GM19043 (cell line): ENCODE measurements around the gene FCMR.

Source experiments
- ATAC-seq: cut with Tn5 transposase; IDR thresholded peaks from one replicate; pipeline ENCODE4 v1.9.1; 2021; ENCODE audit warnings: low read depth; ENCODE audit not compliant: unreplicated experiment

FCMR gene

GRCh38 chr1:206903687-206904086, 18.1 kb downstream of the FCMR start:
- no peak for ATAC-seq

GRCh38 chr1:206902702-206903101, 19.0 kb downstream of the FCMR start:
- no peak for ATAC-seq

GRCh38 chr1:206901944-206902343, 19.8 kb downstream of the FCMR start:
- no peak for ATAC-seq

- no peak for ATAC-seq
Observed at GRCh38 chr1:206900149-206900548, 21.6 kb downstream of the FCMR start.

- no peak for ATAC-seq
Observed at GRCh38 chr1:206899717-206900116, 22.0 kb downstream of the FCMR start.

GRCh38 chr1:206898915-206899431, 22.8 kb downstream of the FCMR start:
- no peak for ATAC-seq

GRCh38 chr1:206898089-206898914, 23.4 kb downstream of the FCMR start:
- no peak for ATAC-seq

GRCh38 chr1:206897175-206897574, 24.6 kb downstream of the FCMR start, which contains the start of gene IL24:
IL24 (plus strand) TSS chr1:206897443; CDS start chr1:206897833, 390 bp downstream.
- ATAC-seq = no peak

GRCh38 chr1:206896261-206896660, 25.5 kb downstream of the FCMR start:
- no peak for ATAC-seq

- no peak for ATAC-seq
Observed at GRCh38 chr1:206895837-206896242, 25.9 kb downstream of the FCMR start.

GRCh38 chr1:206895325-206895724, 26.4 kb downstream of the FCMR start:
- no peak for ATAC-seq

- ATAC-seq = no peak
Observed at GRCh38 chr1:206893380-206893779, 28.4 kb downstream of the FCMR start.

GRCh38 chr1:206892351-206892984, 29.3 kb downstream of the FCMR start:
- no peak for ATAC-seq

- ATAC-seq = no peak
Observed at GRCh38 chr1:206891412-206891811, 30.3 kb downstream of the FCMR start.

GRCh38 chr1:206890125-206891060, 31.3 kb downstream of the FCMR start:
- ATAC-seq = no peak

- ATAC-seq = no peak
Observed at GRCh38 chr1:206887701-206888100, 34.0 kb downstream of the FCMR start.

GRCh38 chr1:206886831-206887230, 34.9 kb downstream of the FCMR start:
- ATAC-seq = no peak

GRCh38 chr1:206885341-206886060, 36.2 kb downstream of the FCMR start:
- no peak for ATAC-seq

GRCh38 chr1:206883876-206884275, 37.9 kb downstream of the FCMR start:
- no peak for ATAC-seq

GRCh38 chr1:206883160-206883559, 38.6 kb downstream of the FCMR start:
- no peak for ATAC-seq
